EL (cell line): ENCODE measurements around the gene STOML1.
A peak's percentile ranks its signal among the peaks of the same experiment; 100 is the strongest.
"Not testable (repeated sequence)": the region's sequence is repeated elsewhere in the genome, so short reads cannot be mapped to it uniquely, and the experiment has no call there.

ENCODE experiments used
- DNase-seq: peaks from one replicate; pipeline ENCODE4 v3.0.0-alpha.2; 2016

Gene STOML1

GRCh38 chr15:73986776-73987056 lies 5.4 kb downstream of the STOML1 start:
- no peak for DNase-seq

GRCh38 chr15:73986055-73986775 lies 5.9 kb downstream of the STOML1 start:
- no peak for DNase-seq

GRCh38 chr15:73985101-73985873 lies 6.8 kb downstream of the STOML1 start:
- DNase-seq, result peak; percentile 57

GRCh38 chr15:73984208-73984979 lies 7.7 kb downstream of the STOML1 start:
- DNase-seq, result no peak

- no peak for DNase-seq
Measured at GRCh38 chr15:73983773-73984172, 8.3 kb downstream of the STOML1 start.

GRCh38 chr15:73983211-73983727 lies 8.8 kb downstream of the STOML1 start:
- DNase-seq, result peak; percentile 88

GRCh38 chr15:73982222-73982962 lies 9.7 kb downstream of the STOML1 start:
- peak; percentile 95 for DNase-seq

- DNase-seq, result no peak
Measured at GRCh38 chr15:73981761-73982221, 10.3 kb downstream of the STOML1 start.

GRCh38 chr15:73979636-73980035 lies 12.5 kb downstream of the STOML1 start:
- DNase-seq, result no peak

- no peak for DNase-seq
Measured at GRCh38 chr15:73978896-73979295, 13.2 kb downstream of the STOML1 start.

DNA sequence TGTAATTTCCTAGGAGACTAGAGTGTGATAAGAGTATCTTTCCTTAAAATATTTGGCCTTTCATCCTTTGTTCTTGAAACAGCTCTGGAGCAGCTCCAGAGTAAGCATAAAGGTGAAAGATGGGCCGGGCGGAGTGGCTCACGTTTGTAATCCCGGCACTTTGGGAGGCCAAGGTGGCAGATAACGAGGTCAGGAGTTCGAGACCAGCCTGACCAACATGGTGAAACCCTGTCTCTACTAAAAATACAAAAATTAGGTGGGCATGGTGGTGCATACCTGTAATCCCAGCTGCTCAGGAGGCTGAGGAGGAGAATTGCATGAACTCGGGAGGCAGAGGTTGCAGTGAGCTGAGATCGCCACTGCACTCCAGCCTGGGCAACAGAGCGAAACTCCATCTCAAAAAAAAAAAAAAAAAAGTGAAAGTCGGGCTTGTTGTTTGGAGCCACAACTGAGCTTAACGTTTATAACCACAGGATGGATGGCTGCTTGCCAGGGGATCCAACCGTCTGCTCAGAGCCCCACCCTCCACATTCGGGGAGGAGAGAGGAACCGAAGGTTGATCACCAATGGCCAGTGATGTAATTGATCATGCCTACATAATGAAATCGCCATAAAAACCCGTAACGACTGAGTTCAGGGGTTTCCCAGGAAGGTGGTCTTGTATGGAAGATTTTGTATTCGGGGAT lies 16.5 kb downstream of the STOML1 start:
- DNase-seq, result not testable (repeated sequence)

DNA sequence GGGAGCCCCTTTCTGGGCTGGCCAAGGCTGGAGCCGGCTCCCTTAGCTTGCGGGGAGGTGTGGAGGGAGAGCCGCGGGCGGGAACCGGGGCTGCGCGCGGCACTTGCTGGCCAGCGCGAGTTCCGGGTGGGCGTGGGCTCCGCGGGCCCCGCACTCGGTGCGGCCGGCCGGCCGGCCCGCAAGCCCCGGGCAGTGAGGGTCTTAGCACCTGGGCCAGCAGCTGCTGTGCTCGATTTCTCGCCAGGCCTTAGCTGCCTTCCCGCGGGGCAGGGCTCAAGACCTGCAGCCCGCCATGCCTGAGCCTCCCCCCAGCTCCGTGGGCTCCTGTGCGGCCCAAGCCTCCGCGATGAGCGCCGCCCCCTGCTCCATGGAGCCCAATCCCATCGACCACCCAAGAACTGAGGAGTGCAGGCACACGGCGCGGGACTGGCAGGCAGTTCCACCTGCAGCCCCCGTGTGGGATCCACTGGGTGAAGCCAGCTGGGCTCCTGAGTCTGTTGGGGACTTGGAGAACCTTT lies 18.4 kb downstream of the STOML1 start:
- not testable (repeated sequence) for DNase-seq

- peak; percentile 84 for DNase-seq
Measured at GRCh38 chr15:73972984-73973682, 19.0 kb downstream of the STOML1 start.

- no peak for DNase-seq
Measured at GRCh38 chr15:73969151-73969759, 22.8 kb downstream of the STOML1 start.

- DNase-seq, result no peak
Measured at GRCh38 chr15:73968461-73968860, 23.6 kb downstream of the STOML1 start.

DNA sequence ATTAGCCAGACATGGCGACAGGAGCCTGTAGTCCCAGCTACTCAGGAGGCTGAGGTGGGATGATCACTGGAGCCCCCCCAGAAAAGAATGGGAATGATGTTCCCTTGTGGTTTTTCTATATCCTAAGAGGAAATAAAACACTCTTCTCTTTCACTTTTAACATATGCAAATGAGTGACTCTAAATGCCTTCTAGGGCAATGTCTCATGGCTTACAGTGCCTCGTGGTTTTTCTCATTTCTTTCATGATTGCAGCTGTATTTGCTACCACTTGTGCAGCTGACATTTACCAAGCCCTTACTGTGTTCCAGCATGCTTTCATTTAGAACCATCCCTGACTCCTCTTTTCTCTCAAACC lies 26.4 kb downstream of the STOML1 start:
- DNase-seq, result peak; percentile 47

- DNase-seq, result no peak
Measured at GRCh38 chr15:73965094-73965757, 26.9 kb downstream of the STOML1 start.

DNA sequence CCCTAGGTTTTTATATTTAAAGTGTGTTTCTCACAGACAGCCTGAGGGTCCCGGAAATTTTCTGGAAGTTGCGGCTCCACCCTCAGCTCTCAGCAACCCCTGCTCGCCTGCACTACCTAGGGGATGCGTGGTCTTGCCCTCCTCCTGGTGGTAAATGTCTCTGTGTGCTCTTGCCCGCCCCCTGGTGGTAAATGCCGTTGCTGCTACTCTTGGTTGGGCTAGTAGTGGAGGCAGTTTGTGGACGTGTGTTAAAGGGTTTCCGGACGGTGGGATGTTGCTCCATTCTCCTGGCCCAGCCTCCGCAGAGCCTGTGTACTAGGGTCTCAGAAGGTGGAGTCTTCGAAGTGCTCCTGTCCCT lies 27.4 kb downstream of the STOML1 start:
- peak; percentile 82 for DNase-seq

- no peak for DNase-seq
Measured at GRCh38 chr15:73962433-73962832, 29.7 kb downstream of the STOML1 start.

- DNase-seq, result not testable (repeated sequence)
Measured at GRCh38 chr15:73960472-73961070, 31.5 kb downstream of the STOML1 start.
